ENCODE measurements around the gene EPAS1. TPM values are rescaled to one million over a fixed set of nuclear protein-coding genes. Genes with fewer than 3 reads are reported as not detected.

Gene EPAS1
- total RNA-seq, 4 donors from 2014 or later: 102 to 260 (median 167) TPM

- TF ChIP-seq CTCF (IDR thresholded peaks at IDR 0.05) (no peak), POLR2AphosphoS5 (IDR thresholded peaks at IDR 0.05) (no peak), POLR2A (IDR thresholded peaks at IDR 0.05) (no peak), EP300 (IDR thresholded peaks at IDR 0.05; ENCODE audit: low read depth) (no peak)
These were observed 127.7 kb downstream of the EPAS1 start for GRCh38 chr2:46424937-46425336.

GRCh38 chr2:46428911-46429436, 131.8 kb downstream of the EPAS1 start:
- H3K4me3 ChIP-seq: no peak overlapping the region
- no peak for TF ChIP-seq EP300 (IDR thresholded peaks at IDR 0.05; ENCODE audit: low read depth)
- TF ChIP-seq POLR2A (IDR thresholded peaks at IDR 0.05): no peak
- no peak for TF ChIP-seq POLR2AphosphoS5 (IDR thresholded peaks at IDR 0.05)
- no peak for TF ChIP-seq CTCF (IDR thresholded peaks at IDR 0.05)
- DNase-seq: no peak
- in situ Hi-C loops (cut with MboI; ENCODE audit: low pct_ligation_motif_present in 1 of 4, low pct_unique_long_range_greater_than_20kb in 1 of 4, low sequenced_read_pairs in 3 of 4): no loop called here
- 94% methylated on average over 22 of the region's 22 CpGs; no CpG with 5 or more reads in 1 of the 2 donors for WGBS, 2 donors (ENCODE audit: low coverage in 1 of 2)
- H3K4me1 ChIP-seq: no peaks in the 10 kb centered on the region
- intact Hi-C loops (cut with DNase I; ENCODE audit: low total_unique reads): no loop called here
- H3K36me3 ChIP-seq: no peaks in the 10 kb centered on the region
- H3K9me3 ChIP-seq: no peaks in the 10 kb centered on the region
- H3K27me3 ChIP-seq: no peaks in the 10 kb centered on the region
- no peak overlapping the region for H3K27ac ChIP-seq

More at GRCh38 chr2:46424937-46425336, 127.7 kb downstream of the EPAS1 start:
- intact Hi-C loops (cut with DNase I; ENCODE audit: low total_unique reads): no loop called here
- DNase-seq: no peak
- Histone ChIP-seq H3K4me1 (no peaks in the 10 kb centered on the region), H3K36me3 (no peaks in the 10 kb centered on the region), H3K27ac (no peak overlapping the region), H3K4me3 (no peak overlapping the region), H3K9me3 (no peaks in the 10 kb centered on the region), H3K27me3 (no peaks in the 10 kb centered on the region)
- WGBS, 2 donors (ENCODE audit: low coverage in 1 of 2): 80 to 88% methylated on average over 3 to 5 of the region's 5 CpGs
- in situ Hi-C loops (cut with MboI; ENCODE audit: low pct_ligation_motif_present in 1 of 4, low pct_unique_long_range_greater_than_20kb in 1 of 4, low sequenced_read_pairs in 3 of 4): no loop called here

- in situ Hi-C loops (cut with MboI; ENCODE audit: low pct_ligation_motif_present in 1 of 4, low pct_unique_long_range_greater_than_20kb in 1 of 4, low sequenced_read_pairs in 3 of 4): no loop called here
- H3K27ac ChIP-seq: no peak overlapping the region
- H3K4me3 ChIP-seq: no peak overlapping the region
- 86 to 90% methylated on average over 1 of the region's 1 CpG for WGBS, 2 donors (ENCODE audit: low coverage in 1 of 2)
- no peaks in the 10 kb centered on the region for H3K27me3 ChIP-seq
- DNase-seq: no peak
- H3K36me3 ChIP-seq: no peaks in the 10 kb centered on the region
- H3K9me3 ChIP-seq: no peaks in the 10 kb centered on the region
- intact Hi-C loops (cut with DNase I; ENCODE audit: low total_unique reads): no loop called here
- no peak for TF ChIP-seq POLR2A (IDR thresholded peaks at IDR 0.05)
- no peaks in the 10 kb centered on the region for H3K4me1 ChIP-seq
These were observed 133.2 kb downstream of the EPAS1 start for GRCh38 chr2:46430413-46430812.

GRCh38 chr2:46430992-46431391, 133.8 kb downstream of the EPAS1 start:
- H3K4me1 ChIP-seq: no peaks in the 10 kb centered on the region
- no peak for DNase-seq
- TF ChIP-seq POLR2AphosphoS5 (IDR thresholded peaks at IDR 0.05) (no peak), EP300 (IDR thresholded peaks at IDR 0.05; ENCODE audit: low read depth) (no peak), POLR2A (IDR thresholded peaks at IDR 0.05) (no peak), CTCF (IDR thresholded peaks at IDR 0.05) (no peak)
- H3K27me3 ChIP-seq: no peaks in the 10 kb centered on the region
- H3K4me3 ChIP-seq: no peak overlapping the region
- no peak overlapping the region for H3K27ac ChIP-seq
- 83 to 85% methylated on average over 1 of the region's 1 CpG for WGBS, 2 donors (ENCODE audit: low coverage in 1 of 2)
- H3K9me3 ChIP-seq: no peaks in the 10 kb centered on the region
- intact Hi-C loops (cut with DNase I; ENCODE audit: low total_unique reads) (no loop called here), in situ Hi-C loops (cut with MboI; ENCODE audit: low pct_ligation_motif_present in 1 of 4, low pct_unique_long_range_greater_than_20kb in 1 of 4, low sequenced_read_pairs in 3 of 4) (no loop called here)
- no peaks in the 10 kb centered on the region for H3K36me3 ChIP-seq

Data from transverse colon (tissue), 4 donors.